Measurements from ENCODE around the gene CD226. TPM values are rescaled to one million over a fixed set of nuclear protein-coding genes. Genes with fewer than 3 reads are reported as not detected.
"Not testable (repeated sequence)": the region's sequence is repeated elsewhere in the genome, so short reads cannot be mapped to it uniquely, and the experiment has no call there.

CD226 gene
- polyA plus RNA-seq, 1 of the 3 experiments (the other 2 are of a cell fraction) = 0.56 TPM

DNA sequence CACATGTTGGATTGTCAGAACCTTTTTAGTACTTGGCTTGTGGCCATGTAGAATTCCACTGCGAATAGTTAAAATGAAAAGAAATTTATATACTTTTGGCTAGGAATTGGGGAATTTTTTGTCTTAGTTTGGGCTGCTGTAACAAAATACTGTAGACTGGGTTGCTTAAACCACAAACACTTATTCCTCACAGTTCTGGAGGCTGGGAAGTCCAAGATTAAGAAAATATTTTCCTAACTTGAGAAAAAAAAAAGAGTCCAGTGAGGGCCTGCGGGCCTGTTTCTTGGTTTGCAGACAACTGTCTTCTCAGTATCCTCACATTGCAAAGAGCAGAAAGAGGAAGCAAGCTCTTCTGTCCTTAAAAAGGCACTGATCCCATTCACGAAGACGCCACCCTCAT is 81.9 kb downstream of the CD226 start:
- H3K27ac ChIP-seq (ENCODE audit: low read depth in 2 of 2, low read length in 1 of 2) = peak overlapping the region in 1 of 2 experiments; percentile 6; a peak in 1 of 4 replicates
- H3K27me3 ChIP-seq (ENCODE audit: insufficient read depth) = no peaks in the 10 kb centered on the region
- DNase-seq = no peak
- no peak for TF ChIP-seq CHD2 (IDR thresholded peaks at IDR 0.05; ENCODE audit: low read length, partially characterized antibody)
- peak; percentile 30 for TF ChIP-seq TCF12 (IDR thresholded peaks at IDR 0.05)
- H3K9me2 ChIP-seq = no peaks in the 10 kb centered on the region
- H4K20me1 ChIP-seq (ENCODE audit: insufficient read depth) = no peaks in the 10 kb centered on the region
- no peak overlapping the region for H3K4me3 ChIP-seq (ENCODE audit: low read depth in 2 of 2, low read length in 1 of 2)
- no peaks in the 10 kb centered on the region for H3F3A ChIP-seq (replicated peaks; ENCODE audit: insufficient read depth)
- CTCF ChIA-PET = interaction anchor here (0.6 kb wide), 1 partner anchor 701 kb away, joined by 3 read pairs; no protein-coding TSS in a partner anchor
- WGBS (ENCODE audit: low lambda C conversion rate) = 48% methylated on average over 4 of the region's 4 CpGs
- H3K9me3 ChIP-seq = no peaks in the 10 kb centered on the region; the same call in 1 of the 2 replicates
- H2AFZ ChIP-seq (ENCODE audit: low read depth) = no peak overlapping the region
- H3K36me3 ChIP-seq (replicated peaks in 1 of 2; ENCODE audit: control insufficient read depth in 1 of 2, insufficient read depth in 2 of 2, low read length in 1 of 2) = no peaks in the 10 kb centered on the region
- no peak overlapping the region for H3K4me2 ChIP-seq
- H3K4me1 ChIP-seq (ENCODE audit: control insufficient read depth in 1 of 2, insufficient read depth in 2 of 2, low read depth in 1 of 2, low read length in 1 of 2) = no peaks in the 10 kb centered on the region
- H3K9ac ChIP-seq = no peak overlapping the region
- no peaks in the 10 kb centered on the region for H3K79me2 ChIP-seq (ENCODE audit: insufficient read depth)
- POLR2A ChIA-PET = no interaction called here

DNA sequence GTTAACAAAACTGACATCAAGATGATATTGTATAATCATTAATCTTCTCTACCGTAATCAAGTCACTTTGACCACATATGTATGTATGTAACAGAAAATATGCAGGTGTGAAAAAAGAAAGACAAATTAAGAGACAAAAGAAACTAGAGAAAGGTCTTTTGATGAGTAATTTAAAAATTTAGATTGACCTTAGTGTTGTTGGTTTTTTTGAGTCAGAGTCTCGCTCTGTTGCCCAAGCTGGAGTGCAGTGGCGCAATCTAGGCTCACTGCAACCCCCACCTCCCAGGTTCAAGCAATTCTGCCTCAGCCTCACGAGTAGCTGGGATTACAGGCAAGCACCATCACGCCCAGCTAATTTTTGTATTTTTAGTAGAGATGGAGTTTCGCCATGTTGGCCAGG is 82.9 kb downstream of the CD226 start:
- H4K20me1 ChIP-seq (ENCODE audit: insufficient read depth); H3F3A ChIP-seq (replicated peaks; ENCODE audit: insufficient read depth); CTCF ChIA-PET; H3K4me3 ChIP-seq (ENCODE audit: low read depth in 2 of 2, low read length in 1 of 2); H3K9me3 ChIP-seq; H3K79me2 ChIP-seq (ENCODE audit: insufficient read depth); DNase-seq; H3K27ac ChIP-seq (ENCODE audit: low read depth in 2 of 2, low read length in 1 of 2); H2AFZ ChIP-seq (ENCODE audit: low read depth); H3K36me3 ChIP-seq (replicated peaks in 1 of 2; ENCODE audit: control insufficient read depth in 1 of 2, insufficient read depth in 2 of 2, low read length in 1 of 2); H3K4me2 ChIP-seq; H3K9me2 ChIP-seq; POLR2A ChIA-PET; H3K27me3 ChIP-seq (ENCODE audit: insufficient read depth); H3K9ac ChIP-seq; H3K4me1 ChIP-seq (ENCODE audit: control insufficient read depth in 1 of 2, insufficient read depth in 2 of 2, low read depth in 1 of 2, low read length in 1 of 2): not testable (repeated sequence)
- WGBS (ENCODE audit: low lambda C conversion rate) = 87% methylated on average over 6 of the region's 6 CpGs

DNA sequence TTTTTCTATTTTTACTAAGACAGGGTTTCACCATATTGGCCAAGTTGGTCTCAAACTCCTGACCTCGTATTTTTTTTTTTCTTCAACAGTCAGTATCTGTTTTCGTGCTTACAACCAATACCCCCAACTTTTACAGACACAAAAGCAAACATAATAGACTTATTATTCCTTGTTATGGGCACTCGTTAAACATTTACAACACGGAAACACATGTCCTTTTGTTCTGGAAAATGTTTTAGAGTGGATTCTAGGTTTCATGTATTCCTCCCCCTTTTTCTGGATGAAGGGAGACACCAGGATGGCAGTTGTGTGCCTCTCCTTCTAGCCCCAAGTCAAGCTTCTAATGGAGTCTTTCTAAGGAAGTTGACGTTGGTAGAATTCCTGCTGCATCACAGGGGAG is 88.8 kb downstream of the CD226 start:
- H3K9me3 ChIP-seq = no peaks in the 10 kb centered on the region; the same call in 1 of the 2 replicates
- POLR2A ChIA-PET = no interaction called here
- DNase-seq = no peak
- no peaks in the 10 kb centered on the region for H3K36me3 ChIP-seq (replicated peaks in 1 of 2; ENCODE audit: control insufficient read depth in 1 of 2, insufficient read depth in 2 of 2, low read length in 1 of 2)
- no peak overlapping the region for H3K27ac ChIP-seq (ENCODE audit: low read depth in 2 of 2, low read length in 1 of 2)
- TF ChIP-seq, protein P1, sequence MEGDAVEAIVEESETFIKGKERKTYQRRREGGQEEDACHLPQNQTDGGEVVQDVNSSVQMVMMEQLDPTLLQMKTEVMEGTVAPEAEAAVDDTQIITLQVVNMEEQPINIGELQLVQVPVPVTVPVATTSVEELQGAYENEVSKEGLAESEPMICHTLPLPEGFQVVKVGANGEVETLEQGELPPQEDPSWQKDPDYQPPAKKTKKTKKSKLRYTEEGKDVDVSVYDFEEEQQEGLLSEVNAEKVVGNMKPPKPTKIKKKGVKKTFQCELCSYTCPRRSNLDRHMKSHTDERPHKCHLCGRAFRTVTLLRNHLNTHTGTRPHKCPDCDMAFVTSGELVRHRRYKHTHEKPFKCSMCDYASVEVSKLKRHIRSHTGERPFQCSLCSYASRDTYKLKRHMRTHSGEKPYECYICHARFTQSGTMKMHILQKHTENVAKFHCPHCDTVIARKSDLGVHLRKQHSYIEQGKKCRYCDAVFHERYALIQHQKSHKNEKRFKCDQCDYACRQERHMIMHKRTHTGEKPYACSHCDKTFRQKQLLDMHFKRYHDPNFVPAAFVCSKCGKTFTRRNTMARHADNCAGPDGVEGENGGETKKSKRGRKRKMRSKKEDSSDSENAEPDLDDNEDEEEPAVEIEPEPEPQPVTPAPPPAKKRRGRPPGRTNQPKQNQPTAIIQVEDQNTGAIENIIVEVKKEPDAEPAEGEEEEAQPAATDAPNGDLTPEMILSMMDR (IDR thresholded peaks at IDR 0.05) = no peak
- TF ChIP-seq MEF2A (IDR thresholded peaks at IDR 0.05; ENCODE audit: borderline replicate concordance, low read depth) (no peak), FOXM1 (IDR thresholded peaks at IDR 0.05; ENCODE audit: low read depth) (no peak), SMC3 (IDR thresholded peaks at IDR 0.05; ENCODE audit: low read depth, low read length) (no peak), GABPA (IDR thresholded peaks at IDR 0.05; ENCODE audit: low read depth) (no peak), SIN3A (IDR thresholded peaks at IDR 0.05; ENCODE audit: borderline replicate concordance, low read depth, low read length) (no peak), TCF12 (IDR thresholded peaks at IDR 0.05) (no peak), NRF1 (IDR thresholded peaks at IDR 0.05; ENCODE audit: low read depth, low read length) (no peak), RXRA (IDR thresholded peaks at IDR 0.05; ENCODE audit: borderline replicate concordance, low read depth) (no peak), FOXJ3 (CRISPR knock-in tag; IDR thresholded peaks at IDR 0.05) (no peak), TEAD4 (IDR thresholded peaks at IDR 0.05; ENCODE audit: borderline replicate concordance, insufficient read depth) (no peak), YY1 (IDR thresholded peaks at IDR 0.05; ENCODE audit: low read depth) (no peak), RAD21 (IDR thresholded peaks at IDR 0.05; ENCODE audit: low read length) (no peak), MXI1 (IDR thresholded peaks at IDR 0.05; ENCODE audit: low read depth, low read length) (no peak), ELF1 (IDR thresholded peaks at IDR 0.05) (no peak), JUND (IDR thresholded peaks at IDR 0.05) (no peak)
- TF ChIP-seq, protein P2, sequence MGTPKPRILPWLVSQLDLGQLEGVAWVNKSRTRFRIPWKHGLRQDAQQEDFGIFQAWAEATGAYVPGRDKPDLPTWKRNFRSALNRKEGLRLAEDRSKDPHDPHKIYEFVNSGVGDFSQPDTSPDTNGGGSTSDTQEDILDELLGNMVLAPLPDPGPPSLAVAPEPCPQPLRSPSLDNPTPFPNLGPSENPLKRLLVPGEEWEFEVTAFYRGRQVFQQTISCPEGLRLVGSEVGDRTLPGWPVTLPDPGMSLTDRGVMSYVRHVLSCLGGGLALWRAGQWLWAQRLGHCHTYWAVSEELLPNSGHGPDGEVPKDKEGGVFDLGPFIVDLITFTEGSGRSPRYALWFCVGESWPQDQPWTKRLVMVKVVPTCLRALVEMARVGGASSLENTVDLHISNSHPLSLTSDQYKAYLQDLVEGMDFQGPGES (IDR thresholded peaks at IDR 0.05; ENCODE audit: low read depth, low read length) = no peak
- TF ChIP-seq, protein P3, sequence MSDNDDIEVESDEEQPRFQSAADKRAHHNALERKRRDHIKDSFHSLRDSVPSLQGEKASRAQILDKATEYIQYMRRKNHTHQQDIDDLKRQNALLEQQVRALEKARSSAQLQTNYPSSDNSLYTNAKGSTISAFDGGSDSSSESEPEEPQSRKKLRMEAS (IDR thresholded peaks at IDR 0.05; ENCODE audit: low read depth) = no peak
- TF ChIP-seq, protein P4, sequence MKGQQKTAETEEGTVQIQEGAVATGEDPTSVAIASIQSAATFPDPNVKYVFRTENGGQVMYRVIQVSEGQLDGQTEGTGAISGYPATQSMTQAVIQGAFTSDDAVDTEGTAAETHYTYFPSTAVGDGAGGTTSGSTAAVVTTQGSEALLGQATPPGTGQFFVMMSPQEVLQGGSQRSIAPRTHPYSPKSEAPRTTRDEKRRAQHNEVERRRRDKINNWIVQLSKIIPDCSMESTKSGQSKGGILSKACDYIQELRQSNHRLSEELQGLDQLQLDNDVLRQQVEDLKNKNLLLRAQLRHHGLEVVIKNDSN (IDR thresholded peaks at IDR 0.05; ENCODE audit: borderline replicate concordance, low read depth) = no peak
- TF ChIP-seq, protein P5, sequence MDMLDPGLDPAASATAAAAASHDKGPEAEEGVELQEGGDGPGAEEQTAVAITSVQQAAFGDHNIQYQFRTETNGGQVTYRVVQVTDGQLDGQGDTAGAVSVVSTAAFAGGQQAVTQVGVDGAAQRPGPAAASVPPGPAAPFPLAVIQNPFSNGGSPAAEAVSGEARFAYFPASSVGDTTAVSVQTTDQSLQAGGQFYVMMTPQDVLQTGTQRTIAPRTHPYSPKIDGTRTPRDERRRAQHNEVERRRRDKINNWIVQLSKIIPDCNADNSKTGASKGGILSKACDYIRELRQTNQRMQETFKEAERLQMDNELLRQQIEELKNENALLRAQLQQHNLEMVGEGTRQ (IDR thresholded peaks at IDR 0.05; ENCODE audit: borderline replicate concordance, low read depth, low read length) = no peak
- no peaks in the 10 kb centered on the region for H3K27me3 ChIP-seq (ENCODE audit: insufficient read depth)
- no peak overlapping the region for H3K4me3 ChIP-seq (ENCODE audit: low read depth in 2 of 2, low read length in 1 of 2)
- H3K4me1 ChIP-seq (ENCODE audit: control insufficient read depth in 1 of 2, insufficient read depth in 2 of 2, low read depth in 1 of 2, low read length in 1 of 2) = no peaks in the 10 kb centered on the region
- WGBS (ENCODE audit: low lambda C conversion rate) = 90% methylated on average over 5 of the region's 5 CpGs
- no peaks in the 10 kb centered on the region for H4K20me1 ChIP-seq (ENCODE audit: insufficient read depth)
- no peak overlapping the region for H2AFZ ChIP-seq (ENCODE audit: low read depth)
- no peaks in the 10 kb centered on the region for H3F3A ChIP-seq (replicated peaks; ENCODE audit: insufficient read depth)
- no peak overlapping the region for H3K9ac ChIP-seq
- no peak overlapping the region for H3K4me2 ChIP-seq
- H3K9me2 ChIP-seq = no peaks in the 10 kb centered on the region
- CTCF ChIA-PET = no interaction called here
- H3K79me2 ChIP-seq (ENCODE audit: insufficient read depth) = no peaks in the 10 kb centered on the region
